ACC112 (cell line): Measurements from ENCODE around the gene TM9SF3.

ENCODE experiments used
- H2AFZ ChIP-seq: fragments of 200-600 bp; sonication (generic); one replicate; pipeline ENCODE4 v1.6.0; 2017; ENCODE audit warnings: antibody characterized with exemption, low read length; ENCODE audit not compliant: unreplicated experiment
- H3K27ac ChIP-seq: fragments of 200-600 bp; sonication (generic); 2 replicates; pipeline ENCODE4 v1.5.1; 2014; ENCODE audit warnings: low read depth, mild to moderate bottlenecking, antibody characterized with exemption, low read length, moderate library complexity
- H3K27me3 ChIP-seq: fragments of 200-600 bp; sonication (generic); 2 replicates; pipeline ENCODE4 v1.6.1; 2014; ENCODE audit warnings: mild to moderate bottlenecking, antibody characterized with exemption, low read length, moderate library complexity, mixed read lengths; ENCODE audit not compliant: insufficient read depth
- H3K36me3 ChIP-seq: fragments of 200-600 bp; sonication (generic); 2 replicates; pipeline ENCODE4 v1.6.1; 2016; ENCODE audit warnings: mild to moderate bottlenecking, antibody characterized with exemption, low read length, moderate library complexity, mixed read lengths; ENCODE audit not compliant: insufficient read depth
- H3K4me1 ChIP-seq: fragments of 200-600 bp; sonication (generic); one replicate; pipeline ENCODE4 v1.6.1; 2016; ENCODE audit warnings: low read length, mixed read lengths; ENCODE audit not compliant: insufficient read depth, unreplicated experiment, control insufficient read depth
- H3K4me3 ChIP-seq: fragments of 200-600 bp; sonication (generic); 2 replicates; pipeline ENCODE4 v1.5.1; 2014; ENCODE audit warnings: mild to moderate bottlenecking, low read depth, low read length
- H3K79me2 ChIP-seq: fragments of 200-600 bp; sonication (generic); one replicate; pipeline ENCODE4 v1.6.0; 2016; ENCODE audit warnings: low read length; ENCODE audit not compliant: control insufficient read depth, unreplicated experiment, insufficient read depth

Gene TM9SF3

DNA sequence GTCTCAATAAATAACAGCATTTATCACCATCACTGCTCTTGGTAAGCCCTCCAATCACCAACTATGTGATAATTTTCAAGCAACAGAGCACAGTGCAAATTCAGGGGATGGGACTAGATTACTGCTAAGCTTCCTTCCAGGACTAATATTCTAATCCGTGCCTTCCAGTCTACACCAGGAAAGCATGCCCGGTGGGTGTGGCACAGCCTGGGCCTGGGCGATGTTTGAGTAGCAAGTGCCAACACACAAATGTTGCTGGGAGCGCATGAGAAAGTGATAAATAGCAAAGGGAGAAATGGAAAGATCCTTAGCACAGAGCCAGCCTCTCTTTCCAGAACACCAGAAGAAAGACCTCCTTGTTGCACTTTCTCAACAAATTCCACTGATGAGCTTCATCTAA is 13.5 kb upstream of the TM9SF3 start:
- Histone ChIP-seq H3K27ac (no peak overlapping the region), H3K27me3 (peaks cover 43% of the 10 kb centered on the region), H3K4me3 (no peak overlapping the region), H3K36me3 (no peaks in the 10 kb centered on the region), H3K4me1 (no peaks in the 10 kb centered on the region), H3K79me2 (no peaks in the 10 kb centered on the region), H2AFZ (no peak overlapping the region)

DNA sequence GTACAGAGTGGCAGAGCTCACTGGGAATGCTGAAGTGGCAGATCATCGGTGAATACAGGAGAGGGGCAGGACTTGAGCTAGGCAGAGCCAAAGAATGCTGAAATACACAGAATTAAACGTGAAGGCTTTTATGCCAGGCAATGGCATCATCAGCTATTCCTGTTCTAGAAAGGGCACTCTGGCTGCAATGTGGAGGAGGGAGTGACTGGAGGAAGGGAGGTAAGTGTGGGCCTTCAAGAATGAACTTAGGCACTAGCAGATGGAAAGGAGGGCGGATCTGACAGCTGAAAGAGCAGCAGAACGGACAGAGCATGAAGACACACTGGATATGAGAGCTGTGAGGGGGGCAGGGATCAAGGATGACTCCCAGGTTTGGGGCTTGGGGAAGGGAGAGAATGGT is 12.0 kb upstream of the TM9SF3 start:
- Histone ChIP-seq H3K4me3 (no peak overlapping the region), H3K79me2 (no peaks in the 10 kb centered on the region), H3K4me1 (no peaks in the 10 kb centered on the region), H3K27me3 (peaks cover 47% of the 10 kb centered on the region), H3K27ac (no peak overlapping the region), H3K36me3 (no peaks in the 10 kb centered on the region), H2AFZ (no peak overlapping the region)

DNA sequence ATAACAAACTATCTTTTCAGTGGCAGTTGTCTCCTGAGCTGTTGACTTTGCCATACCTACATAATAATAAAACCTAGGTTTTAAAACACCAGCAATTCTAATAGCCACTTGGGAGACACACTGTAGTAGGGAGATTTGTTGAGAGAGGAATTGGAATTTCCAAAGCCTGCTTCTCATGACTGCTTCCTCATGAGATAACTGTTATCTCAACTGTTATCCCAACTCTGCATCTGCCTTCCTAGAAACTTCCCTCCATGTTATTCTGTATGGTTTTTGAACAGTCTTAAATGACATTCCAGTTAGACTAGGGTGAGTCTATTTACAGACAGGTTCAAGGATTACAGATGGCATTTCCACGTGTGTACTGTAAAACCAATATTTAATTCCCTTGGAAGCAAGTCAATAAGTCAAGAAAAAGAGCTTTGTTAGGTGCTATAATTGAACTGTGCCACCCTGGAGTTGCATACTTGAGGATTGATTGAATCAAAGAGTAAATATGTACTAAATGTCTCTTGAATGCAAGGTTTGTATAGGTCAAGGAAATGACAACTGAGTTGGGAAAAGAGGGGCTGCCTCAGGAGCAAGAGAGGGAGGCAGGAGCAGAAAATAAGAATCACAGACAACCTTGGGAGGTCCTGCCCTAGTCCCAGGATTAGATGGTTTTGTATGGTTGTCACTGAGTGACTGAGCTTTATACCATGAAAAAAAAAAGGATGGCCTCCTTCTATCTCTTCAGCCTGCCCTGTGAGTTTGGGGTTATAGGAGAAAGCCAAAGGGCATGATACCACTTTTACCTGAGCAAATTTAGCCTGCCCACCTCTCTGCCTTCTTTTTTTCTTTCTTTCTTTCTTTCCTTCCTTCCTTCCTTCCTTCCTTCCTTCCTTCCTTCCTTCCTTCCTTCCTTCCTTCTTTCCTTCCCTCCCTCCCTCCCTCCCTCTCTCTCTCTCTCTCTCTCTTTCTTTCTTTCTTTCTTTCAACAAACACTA is 9.9 kb upstream of the TM9SF3 start:
- H3K79me2 ChIP-seq: no peaks in the 10 kb centered on the region
- no peaks in the 10 kb centered on the region for H3K36me3 ChIP-seq
- H3K4me1 ChIP-seq: no peaks in the 10 kb centered on the region
- no peak overlapping the region for H3K27ac ChIP-seq
- H3K27me3 ChIP-seq: peaks cover 44% of the 10 kb centered on the region
- no peak overlapping the region for H3K4me3 ChIP-seq
- H2AFZ ChIP-seq: no peak overlapping the region

DNA sequence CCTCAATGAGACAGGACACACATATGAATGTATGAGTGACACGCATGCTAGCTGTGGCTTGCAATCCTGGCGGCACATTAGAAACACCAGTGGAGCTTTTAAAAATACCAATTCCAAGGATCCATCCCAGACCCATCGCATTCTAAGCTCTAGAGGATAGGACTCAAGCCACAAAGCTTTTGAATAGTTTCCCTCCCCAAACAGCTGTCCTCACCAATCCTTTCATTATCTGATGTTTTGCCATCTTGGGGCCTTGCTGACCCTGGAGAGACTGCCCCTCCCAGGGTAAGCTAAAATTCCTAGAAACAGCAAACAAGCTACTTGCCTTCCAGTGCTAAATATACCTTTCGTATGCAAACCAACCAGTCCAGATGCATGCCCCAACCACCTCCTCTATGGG is 8.9 kb upstream of the TM9SF3 start:
- H3K4me3 ChIP-seq: no peak overlapping the region
- no peaks in the 10 kb centered on the region for H3K79me2 ChIP-seq
- H3K27me3 ChIP-seq: peaks cover 44% of the 10 kb centered on the region
- H3K36me3 ChIP-seq: no peaks in the 10 kb centered on the region
- H3K27ac ChIP-seq: no peak overlapping the region
- H2AFZ ChIP-seq: no peak overlapping the region
- no peaks in the 10 kb centered on the region for H3K4me1 ChIP-seq

DNA sequence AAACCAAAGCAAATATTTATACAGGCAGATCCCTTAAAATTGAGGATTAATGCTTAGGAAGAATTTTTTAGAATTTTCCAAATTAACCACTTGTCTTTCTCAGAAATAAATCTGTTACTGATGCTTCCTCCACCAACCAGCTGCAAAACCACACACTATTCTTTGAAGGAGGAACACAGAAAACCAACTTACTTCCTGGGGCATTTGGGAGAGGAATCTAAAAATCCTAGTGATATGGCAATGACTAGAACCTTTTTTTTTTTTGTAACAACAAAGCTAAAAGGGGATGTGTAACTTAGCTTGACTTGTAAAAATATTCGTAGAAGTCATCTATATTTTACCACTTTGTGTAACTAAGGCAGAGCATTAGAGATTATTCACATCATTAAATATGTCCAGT is 5.1 kb upstream of the TM9SF3 start:
- no peak overlapping the region for H3K27ac ChIP-seq
- peaks cover 20% of the 10 kb centered on the region for H3K27me3 ChIP-seq
- no peak overlapping the region for H2AFZ ChIP-seq
- H3K4me3 ChIP-seq: no peak overlapping the region
- H3K4me1 ChIP-seq: peaks cover 16% of the 10 kb centered on the region
- H3K36me3 ChIP-seq: no peaks in the 10 kb centered on the region
- peaks cover 3% of the 10 kb centered on the region for H3K79me2 ChIP-seq

DNA sequence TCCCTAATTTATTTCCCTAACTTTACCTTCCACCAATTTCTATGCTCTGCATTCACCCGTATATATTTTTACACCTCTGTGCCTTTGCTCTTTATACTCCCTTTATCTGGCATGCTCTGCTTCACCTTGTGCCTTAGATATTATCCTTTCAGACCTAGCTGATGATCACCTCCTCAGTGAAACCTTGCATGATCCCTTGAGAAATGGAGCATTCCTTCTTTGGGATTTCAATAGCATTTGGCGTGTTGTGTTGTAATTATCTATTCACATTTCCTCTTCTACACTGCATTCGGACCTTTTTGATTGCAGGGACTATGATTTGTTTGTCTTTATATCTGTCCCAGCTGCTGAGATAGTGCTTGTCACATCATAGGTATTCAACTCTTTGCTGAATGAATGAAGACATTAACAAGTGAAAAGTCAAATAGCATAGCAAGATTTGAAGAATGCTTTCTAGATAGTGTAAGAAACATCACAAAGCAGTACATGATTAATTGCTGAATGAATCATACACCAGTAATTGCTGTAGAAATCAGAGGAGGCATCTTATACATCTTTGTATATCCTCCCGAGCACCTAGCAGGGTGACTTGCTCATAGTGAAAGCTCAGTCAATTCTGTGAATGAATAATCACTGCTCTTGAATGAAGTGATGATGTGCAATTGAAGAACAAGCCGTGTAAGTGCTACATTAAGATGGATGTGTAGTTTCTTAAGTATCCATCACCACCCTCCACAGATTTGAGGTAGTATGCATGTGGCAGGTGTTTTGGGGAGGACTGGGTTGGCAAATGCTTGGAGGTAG is 2.0 kb upstream of the TM9SF3 start:
- peaks cover 21% of the 10 kb centered on the region for H3K4me1 ChIP-seq
- no peak overlapping the region for H2AFZ ChIP-seq
- H3K27ac ChIP-seq: no peak overlapping the region
- peaks cover 33% of the 10 kb centered on the region for H3K79me2 ChIP-seq
- H3K4me3 ChIP-seq: peak overlapping the region; percentile 97
- H3K27me3 ChIP-seq: no peaks in the 10 kb centered on the region
- no peaks in the 10 kb centered on the region for H3K36me3 ChIP-seq

DNA sequence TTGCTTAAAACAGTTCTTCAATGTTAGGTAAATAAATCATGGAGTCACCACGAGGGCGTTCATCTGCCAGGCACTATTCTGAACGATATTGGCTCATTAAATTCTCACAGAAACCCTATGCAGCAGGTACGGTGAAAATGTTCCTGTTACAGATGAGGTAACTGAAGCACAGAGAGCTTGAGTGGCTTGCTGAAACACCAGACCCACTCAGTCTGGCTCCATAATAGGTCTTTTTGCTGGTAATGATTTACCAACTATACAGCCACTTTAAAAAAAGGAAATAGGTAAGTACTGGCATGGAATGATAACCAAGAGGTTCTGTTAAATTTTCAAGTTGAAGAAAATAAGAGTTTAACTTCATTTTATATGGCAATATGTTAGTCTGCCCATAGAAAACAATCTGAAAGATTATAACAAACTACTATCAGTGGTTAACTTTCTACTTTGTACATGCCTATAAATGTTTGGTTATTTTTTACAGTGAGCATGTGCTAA is 1.3 kb upstream of the TM9SF3 start:
- Histone ChIP-seq H3K4me3 (peak overlapping the region; percentile 97), H3K27ac (peak overlapping the region; percentile 96), H3K36me3 (no peaks in the 10 kb centered on the region), H3K4me1 (peaks cover 25% of the 10 kb centered on the region), H3K79me2 (peaks cover 40% of the 10 kb centered on the region), H2AFZ (peak overlapping the region; percentile 96), H3K27me3 (no peaks in the 10 kb centered on the region)

DNA sequence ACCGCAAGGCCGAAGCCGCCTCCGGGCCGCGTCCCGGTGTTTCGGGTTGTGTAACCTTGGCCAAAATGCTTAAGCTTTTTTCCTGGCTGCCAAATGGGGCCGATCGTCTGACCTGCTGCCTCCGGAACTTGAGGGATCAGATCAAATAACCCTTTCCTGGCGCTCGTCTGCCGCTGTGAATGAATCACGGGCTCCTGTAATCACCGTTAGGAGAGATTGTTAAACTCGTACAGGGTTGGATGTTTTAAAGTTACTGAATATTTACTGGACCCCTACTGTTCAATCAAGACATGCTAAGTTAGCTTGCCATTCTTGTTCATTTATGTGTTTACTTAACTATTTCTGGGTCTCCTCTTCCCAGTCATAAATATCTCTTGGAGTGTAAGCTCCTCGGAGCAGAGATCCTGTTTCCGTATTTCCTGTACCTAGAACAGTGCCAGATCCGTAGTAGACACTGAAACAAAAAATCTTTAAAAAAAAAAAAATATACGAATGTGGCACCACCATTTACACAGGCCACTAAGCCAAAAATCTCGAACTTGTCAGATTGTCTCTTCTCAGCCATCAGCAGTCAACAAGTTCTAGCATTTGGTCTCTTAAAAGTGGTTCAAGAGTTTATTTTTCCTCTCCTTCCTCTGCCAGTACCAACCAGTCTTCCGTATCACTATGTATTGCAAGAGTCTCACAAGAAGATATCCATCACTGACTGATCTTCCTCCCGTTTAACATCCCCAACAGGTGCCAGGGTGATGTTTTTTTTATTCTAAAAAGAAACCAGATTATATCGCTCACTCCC is 650 bp upstream of the TM9SF3 start:
- Histone ChIP-seq H3K4me3 (peak overlapping the region; percentile 97), H3K27me3 (no peaks in the 10 kb centered on the region), H3K79me2 (peaks cover 46% of the 10 kb centered on the region), H3K36me3 (no peaks in the 10 kb centered on the region), H3K27ac (peak overlapping the region; percentile 96), H3K4me1 (peaks cover 26% of the 10 kb centered on the region), H2AFZ (peak overlapping the region; percentile 96)

DNA sequence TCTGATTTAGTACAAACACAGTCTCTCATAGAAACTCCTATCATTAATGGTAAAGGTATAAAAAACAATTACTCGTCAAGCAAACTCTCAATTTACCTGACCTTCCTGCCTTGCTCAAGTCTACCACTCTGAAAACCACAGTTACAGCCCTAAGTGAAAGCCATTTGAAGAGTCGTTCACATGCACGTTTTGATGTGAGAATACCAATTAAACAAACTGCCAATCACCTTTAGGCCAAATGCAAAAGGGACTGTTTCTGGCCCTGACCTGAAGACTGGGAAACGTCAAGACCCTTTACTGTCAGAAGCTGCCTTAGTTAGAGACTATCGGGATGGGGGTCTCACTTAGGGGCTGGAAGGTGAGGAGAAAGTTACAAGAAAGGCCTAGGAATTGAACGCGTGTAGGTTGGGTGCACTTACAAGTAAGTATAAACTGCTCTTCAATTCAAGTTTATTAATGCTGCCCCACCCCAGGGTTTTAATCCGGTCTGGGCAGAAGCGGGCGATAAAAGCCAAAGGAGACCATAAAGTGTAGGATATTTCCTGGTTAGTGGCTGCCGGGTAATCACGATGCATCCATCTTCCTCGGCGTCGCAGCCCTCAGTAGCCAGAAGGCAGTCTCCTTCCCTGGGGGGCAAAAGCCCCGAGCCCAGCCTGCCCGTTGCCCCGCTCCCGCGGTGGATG is 935 bp downstream of the TM9SF3 start:
- peak overlapping the region; percentile 96 for H3K27ac ChIP-seq
- no peaks in the 10 kb centered on the region for H3K36me3 ChIP-seq
- peak overlapping the region; percentile 74 for H2AFZ ChIP-seq

DNA sequence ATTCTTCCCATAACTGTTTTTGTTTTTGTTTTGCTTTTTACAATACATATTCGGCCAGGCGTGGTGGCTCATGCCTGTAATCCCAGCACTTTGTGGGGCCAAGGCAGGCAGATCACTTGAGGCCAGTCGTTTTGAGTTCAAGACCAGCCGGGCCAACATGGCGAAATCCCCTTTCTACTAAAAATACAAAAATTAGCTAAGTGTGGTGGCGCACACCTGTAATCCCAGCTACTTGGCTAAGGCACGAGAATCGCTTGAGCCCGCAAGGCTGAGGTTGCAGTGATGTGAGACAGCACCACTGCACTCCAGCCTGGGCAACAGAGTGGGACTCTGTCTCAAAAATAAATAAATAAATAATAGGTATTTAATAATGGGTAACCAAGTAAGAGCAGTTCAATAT is 2.3 kb downstream of the TM9SF3 start:
- Histone ChIP-seq H3K4me3 (peak overlapping the region; percentile 97), H2AFZ (no peak overlapping the region), H3K79me2 (peaks cover 75% of the 10 kb centered on the region), H3K27ac (no peak overlapping the region), H3K4me1 (peaks cover 42% of the 10 kb centered on the region), H3K27me3 (no peaks in the 10 kb centered on the region), H3K36me3 (no peaks in the 10 kb centered on the region)

More for the DNA sequence above, 935 bp downstream of the TM9SF3 start:
- peak overlapping the region; percentile 97 for H3K4me3 ChIP-seq
- H3K27me3 ChIP-seq: no peaks in the 10 kb centered on the region
- peaks cover 40% of the 10 kb centered on the region for H3K4me1 ChIP-seq
- peaks cover 62% of the 10 kb centered on the region for H3K79me2 ChIP-seq
